GM18873 (cell line): ENCODE results near the gene SMPD4.
"Not testable (repeated sequence)": the region's sequence is repeated elsewhere in the genome, so short reads cannot be mapped to it uniquely, and the experiment has no call there.

Experiments
- ATAC-seq: cut with Tn5 transposase; IDR thresholded peaks from one replicate; pipeline ENCODE4 v1.9.1; 2021; ENCODE audit warnings: mild to moderate bottlenecking, moderate library complexity, moderate number of reproducible peaks; ENCODE audit not compliant: unreplicated experiment, low FRiP score

SMPD4 gene

GRCh38 chr2:130187859-130188792 lies 6.7 kb upstream of the SMPD4 start:
- not testable (repeated sequence) for ATAC-seq

GRCh38 chr2:130187268-130187667 lies 5.9 kb upstream of the SMPD4 start:
- no peak for ATAC-seq

- ATAC-seq: no peak
Observed at GRCh38 chr2:130186391-130186790, 5.0 kb upstream of the SMPD4 start.

- no peak for ATAC-seq
Observed at GRCh38 chr2:130185896-130186295, 4.5 kb upstream of the SMPD4 start.

- no peak for ATAC-seq
Observed at GRCh38 chr2:130185436-130185835, 4.0 kb upstream of the SMPD4 start.

GRCh38 chr2:130183512-130184373 lies 2.3 kb upstream of the SMPD4 start:
- ATAC-seq: no peak

GRCh38 chr2:130182826-130183511 lies 1.6 kb upstream of the SMPD4 start:
- not testable (repeated sequence) for ATAC-seq

- ATAC-seq: peak; percentile 63
Observed at GRCh38 chr2:130181880-130182682, 679 bp upstream of the SMPD4 start, which contains the start of gene MZT2B. TSS of gene MZT2B (plus strand) at chr2:130182262. CDS start at chr2:130182283, 21 bp downstream.

GRCh38 chr2:130180404-130181324 lies 738 bp downstream of the SMPD4 start:
- not testable (repeated sequence) for ATAC-seq

- peak; percentile 42 for ATAC-seq
Observed at GRCh38 chr2:130174866-130175265, 6.5 kb downstream of the SMPD4 start.

- no peak for ATAC-seq
Observed at GRCh38 chr2:130169896-130170295, 11.5 kb downstream of the SMPD4 start.

- not testable (repeated sequence) for ATAC-seq
Observed at GRCh38 chr2:130169163-130169562, 12.2 kb downstream of the SMPD4 start.

- not testable (repeated sequence) for ATAC-seq
Observed at GRCh38 chr2:130166611-130167010, 14.8 kb downstream of the SMPD4 start.

- ATAC-seq: no peak
Observed at GRCh38 chr2:130165293-130166016, 15.9 kb downstream of the SMPD4 start.

GRCh38 chr2:130162968-130163367 lies 18.4 kb downstream of the SMPD4 start:
- no peak for ATAC-seq

GRCh38 chr2:130162486-130162885 lies 18.9 kb downstream of the SMPD4 start:
- not testable (repeated sequence) for ATAC-seq

- ATAC-seq: not testable (repeated sequence)
Observed at GRCh38 chr2:130160838-130161705, 20.3 kb downstream of the SMPD4 start.
